WTC11 (cell line): ENCODE data around the gene MOB3A. TPM values are rescaled to one million over a fixed set of nuclear protein-coding genes. Genes with fewer than 3 reads are reported as not detected.
A peak's percentile ranks its signal among the peaks of the same experiment; 100 is the strongest.

Source experiments
- CREB1 ChIP-seq: sonication (generic); formaldehyde crosslinking; IDR thresholded peaks from 2 replicates; pipeline ENCODE4 v1.8.0; 2023; ENCODE audit warnings: mild to moderate bottlenecking, missing genetic modification reagents
- ELF4 ChIP-seq: sonication (generic); formaldehyde crosslinking; IDR thresholded peaks from 2 replicates; pipeline ENCODE4 v1.8.1; 2022; ENCODE audit warnings: low read depth, mild to moderate bottlenecking, moderate library complexity, missing genetic modification reagents
- ESRRA ChIP-seq: sonication (generic); formaldehyde crosslinking; IDR thresholded peaks from 2 replicates; pipeline ENCODE4 v1.8.1; 2022; ENCODE audit warnings: mild to moderate bottlenecking, missing genetic modification reagents, borderline replicate concordance
- ETV6 ChIP-seq: sonication (generic); formaldehyde crosslinking; IDR thresholded peaks from 2 replicates; pipeline ENCODE4 v1.8.1; 2022; ENCODE audit warnings: mild to moderate bottlenecking, missing genetic modification reagents
- GTF2I ChIP-seq: fragments of 250-450 bp; sonication (Bioruptor Pico); conservative IDR thresholded peaks from 2 replicates; pipeline ENCODE4 v1.4.0; 2021; ENCODE audit warnings: mild to moderate bottlenecking
- NFYB ChIP-seq: sonication (generic); formaldehyde crosslinking; conservative IDR thresholded peaks from 2 replicates; pipeline ENCODE4 v1.8.0; 2022; ENCODE audit warnings: low read depth, missing genetic modification reagents
- PRRX2 ChIP-seq: fragments of 250-450 bp; sonication (Bioruptor Pico); IDR thresholded peaks from 2 replicates; pipeline ENCODE4 v1.8.0; 2021; ENCODE audit warnings: mild to moderate bottlenecking
- RELA ChIP-seq: sonication (generic); formaldehyde crosslinking; IDR thresholded peaks from 2 replicates; pipeline ENCODE4 v1.8.1; 2022; ENCODE audit warnings: missing genetic modification reagents, mild to moderate bottlenecking, borderline replicate concordance
- SMAD3 ChIP-seq: sonication (generic); formaldehyde crosslinking; IDR thresholded peaks from 2 replicates; pipeline ENCODE4 v1.8.0; 2022; ENCODE audit warnings: missing genetic modification reagents, mild to moderate bottlenecking, borderline replicate concordance
- SP1 ChIP-seq: sonication (generic); formaldehyde crosslinking; conservative IDR thresholded peaks from 2 replicates; pipeline ENCODE4 v1.8.1; 2022; ENCODE audit warnings: missing genetic modification reagents
- ZBTB21 ChIP-seq: sonication (generic); formaldehyde crosslinking; IDR thresholded peaks from 2 replicates; pipeline ENCODE4 v1.8.1; 2023; ENCODE audit warnings: mild to moderate bottlenecking, missing genetic modification reagents, borderline replicate concordance
- ZNF219 ChIP-seq: sonication (generic); formaldehyde crosslinking; IDR thresholded peaks from 2 replicates; pipeline ENCODE4 v1.8.0; 2023; ENCODE audit warnings: missing genetic modification reagents, mild to moderate bottlenecking, borderline replicate concordance
- ZNF263 ChIP-seq: sonication (generic); formaldehyde crosslinking; IDR thresholded peaks from 2 replicates; pipeline ENCODE4 v1.8.1; 2022; ENCODE audit warnings: low read depth, mild to moderate bottlenecking, moderate library complexity, missing genetic modification reagents
- ZNF396 ChIP-seq: fragments of 250-450 bp; sonication (Bioruptor Pico); IDR thresholded peaks from 2 replicates; pipeline ENCODE4 v1.8.0; 2021; ENCODE audit warnings: mild to moderate bottlenecking, moderate library complexity, borderline replicate concordance
- ZNF416 ChIP-seq: fragments of 250-450 bp; sonication (Bioruptor Pico); IDR thresholded peaks from 2 replicates; pipeline ENCODE4 v1.9.0; 2021; ENCODE audit warnings: mild to moderate bottlenecking, inconsistent platforms
- ZNF423 ChIP-seq: fragments of 250-450 bp; sonication (Bioruptor Pico); IDR thresholded peaks from 2 replicates; pipeline ENCODE4 v2.1.2; 2022; ENCODE audit warnings: mild to moderate bottlenecking, moderate library complexity
- ZNF671 ChIP-seq: fragments of 250-450 bp; sonication (Bioruptor Pico); IDR thresholded peaks from 2 replicates; pipeline ENCODE4 v1.8.0; 2021; ENCODE audit warnings: mild to moderate bottlenecking
- total RNA-seq: library from RNA; stranded (reverse); gene quantifications from 3 replicates; pipeline ENCODE4 v1.2.3, GENCODE V29; 2021
- TF ChIP-seq, protein P1 (sequence below): sonication (generic); formaldehyde crosslinking; IDR thresholded peaks from 2 replicates; pipeline ENCODE4 v1.8.1; 2023; ENCODE audit warnings: mild to moderate bottlenecking, missing genetic modification reagents, moderate library complexity
- TF ChIP-seq, protein P2 (sequence below): sonication (generic); formaldehyde crosslinking; IDR thresholded peaks from 2 replicates; pipeline ENCODE4 v1.8.0; 2023; ENCODE audit warnings: missing genetic modification reagents, mild to moderate bottlenecking, borderline replicate concordance
- TF ChIP-seq, protein P3 (sequence below): sonication (generic); formaldehyde crosslinking; IDR thresholded peaks from 2 replicates; pipeline ENCODE4 v1.8.1; 2022; ENCODE audit warnings: mild to moderate bottlenecking, missing genetic modification reagents, moderate library complexity, borderline replicate concordance
- TF ChIP-seq, protein P4 (sequence below): sonication (generic); formaldehyde crosslinking; IDR thresholded peaks from 2 replicates; pipeline ENCODE4 v1.8.1; 2022; ENCODE audit warnings: missing genetic modification reagents, borderline replicate concordance
- TF ChIP-seq, protein P5 (sequence below): fragments of 200-600 bp; IDR thresholded peaks from 2 replicates; pipeline ENCODE4 v1.8.0; 2022; ENCODE audit warnings: antibody characterized with exemption
- TF ChIP-seq, protein P6 (sequence below): sonication (generic); formaldehyde crosslinking; IDR thresholded peaks from 2 replicates; pipeline ENCODE4 v1.8.1; 2023; ENCODE audit warnings: mild to moderate bottlenecking, missing genetic modification reagents, moderate library complexity
- TF ChIP-seq, protein P7 (sequence below): sonication (generic); formaldehyde crosslinking; IDR thresholded peaks from 2 replicates; pipeline ENCODE4 v1.8.0; 2022; ENCODE audit warnings: mild to moderate bottlenecking, missing genetic modification reagents
- TF ChIP-seq, protein P8 (sequence below): fragments of 250-450 bp; sonication (Bioruptor Pico); conservative IDR thresholded peaks from 2 replicates; pipeline ENCODE4 v1.9.0; 2021; ENCODE audit warnings: mild to moderate bottlenecking
- TF ChIP-seq, protein P9 (sequence below): fragments of 250-450 bp; sonication (Bioruptor Pico); IDR thresholded peaks from 2 replicates; pipeline ENCODE4 v1.9.0; 2021; ENCODE audit warnings: moderate library complexity, mild to moderate bottlenecking, inconsistent platforms, borderline replicate concordance

MOB3A gene
- total RNA-seq, 1 experiment from 2014 or later, result 8.1 TPM

DNA sequence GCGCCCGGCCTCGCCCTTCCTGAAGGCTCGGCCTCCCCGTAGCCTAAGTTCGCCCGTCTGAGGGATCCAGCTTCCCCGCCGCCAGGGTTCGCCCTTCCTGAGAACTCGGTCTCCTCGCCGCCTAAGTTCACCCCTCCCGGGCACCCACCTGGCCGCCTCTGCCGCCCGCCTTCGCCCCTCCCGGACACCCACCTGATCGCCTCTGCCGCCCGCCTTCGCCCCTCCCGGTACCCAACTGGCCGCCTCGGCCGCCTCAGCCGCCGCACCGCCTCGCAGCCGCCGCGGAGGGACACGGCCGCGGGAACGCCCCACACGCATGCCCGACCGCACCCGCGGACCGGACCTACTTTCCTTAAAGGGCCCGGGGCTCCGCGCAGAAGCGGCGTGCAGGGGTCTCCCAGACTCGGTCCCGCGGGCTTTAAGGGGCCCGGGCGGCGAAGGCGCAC, at the start of gene MOB3A (continued):
- TF ChIP-seq ZNF416 (CRISPR knock-in tag) (no peak), ZNF671 (CRISPR knock-in tag) (no peak), SP1 (CRISPR knock-in tag) (peak; percentile 86), PRRX2 (CRISPR knock-in tag) (peak; percentile 52; the same call in 1 of the 2 replicates), ETV6 (CRISPR knock-in tag) (peak; percentile 67), GTF2I (CRISPR knock-in tag) (no peak), ZNF423 (CRISPR knock-in tag) (no peak), CREB1 (CRISPR knock-in tag) (no peak), SMAD3 (no peak), RELA (0 out of 2 replicates have a peak, but pooled peaks have one; percentile 58), ESRRA (CRISPR knock-in tag) (peak; percentile 81; the same call in 1 of the 2 replicates), ZNF263 (CRISPR knock-in tag) (no peak), ELF4 (CRISPR knock-in tag) (no peak), NFYB (CRISPR knock-in tag) (no peak), ZNF396 (CRISPR knock-in tag) (no peak), ZNF219 (CRISPR knock-in tag) (no peak), ZBTB21 (0 out of 2 replicates have a peak, but pooled peaks have one; percentile 15)
- TF ChIP-seq, protein P1, sequence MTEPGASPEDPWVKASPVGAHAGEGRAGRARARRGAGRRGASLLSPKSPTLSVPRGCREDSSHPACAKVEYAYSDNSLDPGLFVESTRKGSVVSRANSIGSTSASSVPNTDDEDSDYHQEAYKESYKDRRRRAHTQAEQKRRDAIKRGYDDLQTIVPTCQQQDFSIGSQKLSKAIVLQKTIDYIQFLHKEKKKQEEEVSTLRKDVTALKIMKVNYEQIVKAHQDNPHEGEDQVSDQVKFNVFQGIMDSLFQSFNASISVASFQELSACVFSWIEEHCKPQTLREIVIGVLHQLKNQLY (CRISPR knock-in tag), result 0 out of 2 replicates have a peak, but pooled peaks have one; percentile 42
- TF ChIP-seq, protein P2, sequence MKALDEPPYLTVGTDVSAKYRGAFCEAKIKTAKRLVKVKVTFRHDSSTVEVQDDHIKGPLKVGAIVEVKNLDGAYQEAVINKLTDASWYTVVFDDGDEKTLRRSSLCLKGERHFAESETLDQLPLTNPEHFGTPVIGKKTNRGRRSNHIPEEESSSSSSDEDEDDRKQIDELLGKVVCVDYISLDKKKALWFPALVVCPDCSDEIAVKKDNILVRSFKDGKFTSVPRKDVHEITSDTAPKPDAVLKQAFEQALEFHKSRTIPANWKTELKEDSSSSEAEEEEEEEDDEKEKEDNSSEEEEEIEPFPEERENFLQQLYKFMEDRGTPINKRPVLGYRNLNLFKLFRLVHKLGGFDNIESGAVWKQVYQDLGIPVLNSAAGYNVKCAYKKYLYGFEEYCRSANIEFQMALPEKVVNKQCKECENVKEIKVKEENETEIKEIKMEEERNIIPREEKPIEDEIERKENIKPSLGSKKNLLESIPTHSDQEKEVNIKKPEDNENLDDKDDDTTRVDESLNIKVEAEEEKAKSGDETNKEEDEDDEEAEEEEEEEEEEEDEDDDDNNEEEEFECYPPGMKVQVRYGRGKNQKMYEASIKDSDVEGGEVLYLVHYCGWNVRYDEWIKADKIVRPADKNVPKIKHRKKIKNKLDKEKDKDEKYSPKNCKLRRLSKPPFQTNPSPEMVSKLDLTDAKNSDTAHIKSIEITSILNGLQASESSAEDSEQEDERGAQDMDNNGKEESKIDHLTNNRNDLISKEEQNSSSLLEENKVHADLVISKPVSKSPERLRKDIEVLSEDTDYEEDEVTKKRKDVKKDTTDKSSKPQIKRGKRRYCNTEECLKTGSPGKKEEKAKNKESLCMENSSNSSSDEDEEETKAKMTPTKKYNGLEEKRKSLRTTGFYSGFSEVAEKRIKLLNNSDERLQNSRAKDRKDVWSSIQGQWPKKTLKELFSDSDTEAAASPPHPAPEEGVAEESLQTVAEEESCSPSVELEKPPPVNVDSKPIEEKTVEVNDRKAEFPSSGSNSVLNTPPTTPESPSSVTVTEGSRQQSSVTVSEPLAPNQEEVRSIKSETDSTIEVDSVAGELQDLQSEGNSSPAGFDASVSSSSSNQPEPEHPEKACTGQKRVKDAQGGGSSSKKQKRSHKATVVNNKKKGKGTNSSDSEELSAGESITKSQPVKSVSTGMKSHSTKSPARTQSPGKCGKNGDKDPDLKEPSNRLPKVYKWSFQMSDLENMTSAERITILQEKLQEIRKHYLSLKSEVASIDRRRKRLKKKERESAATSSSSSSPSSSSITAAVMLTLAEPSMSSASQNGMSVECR, result peak; percentile 69; the same call in 1 of the 2 replicates
- TF ChIP-seq, protein P3, sequence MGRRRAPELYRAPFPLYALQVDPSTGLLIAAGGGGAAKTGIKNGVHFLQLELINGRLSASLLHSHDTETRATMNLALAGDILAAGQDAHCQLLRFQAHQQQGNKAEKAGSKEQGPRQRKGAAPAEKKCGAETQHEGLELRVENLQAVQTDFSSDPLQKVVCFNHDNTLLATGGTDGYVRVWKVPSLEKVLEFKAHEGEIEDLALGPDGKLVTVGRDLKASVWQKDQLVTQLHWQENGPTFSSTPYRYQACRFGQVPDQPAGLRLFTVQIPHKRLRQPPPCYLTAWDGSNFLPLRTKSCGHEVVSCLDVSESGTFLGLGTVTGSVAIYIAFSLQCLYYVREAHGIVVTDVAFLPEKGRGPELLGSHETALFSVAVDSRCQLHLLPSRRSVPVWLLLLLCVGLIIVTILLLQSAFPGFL (CRISPR knock-in tag), result no peak
- TF ChIP-seq, protein P4, sequence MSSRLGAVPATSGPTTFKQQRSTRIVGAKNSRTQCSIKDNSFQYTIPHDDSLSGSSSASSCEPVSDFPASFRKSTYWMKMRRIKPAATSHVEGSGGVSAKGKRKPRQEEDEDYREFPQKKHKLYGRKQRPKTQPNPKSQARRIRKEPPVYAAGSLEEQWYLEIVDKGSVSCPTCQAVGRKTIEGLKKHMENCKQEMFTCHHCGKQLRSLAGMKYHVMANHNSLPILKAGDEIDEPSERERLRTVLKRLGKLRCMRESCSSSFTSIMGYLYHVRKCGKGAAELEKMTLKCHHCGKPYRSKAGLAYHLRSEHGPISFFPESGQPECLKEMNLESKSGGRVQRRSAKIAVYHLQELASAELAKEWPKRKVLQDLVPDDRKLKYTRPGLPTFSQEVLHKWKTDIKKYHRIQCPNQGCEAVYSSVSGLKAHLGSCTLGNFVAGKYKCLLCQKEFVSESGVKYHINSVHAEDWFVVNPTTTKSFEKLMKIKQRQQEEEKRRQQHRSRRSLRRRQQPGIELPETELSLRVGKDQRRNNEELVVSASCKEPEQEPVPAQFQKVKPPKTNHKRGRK, result no peak
- TF ChIP-seq, protein P5, sequence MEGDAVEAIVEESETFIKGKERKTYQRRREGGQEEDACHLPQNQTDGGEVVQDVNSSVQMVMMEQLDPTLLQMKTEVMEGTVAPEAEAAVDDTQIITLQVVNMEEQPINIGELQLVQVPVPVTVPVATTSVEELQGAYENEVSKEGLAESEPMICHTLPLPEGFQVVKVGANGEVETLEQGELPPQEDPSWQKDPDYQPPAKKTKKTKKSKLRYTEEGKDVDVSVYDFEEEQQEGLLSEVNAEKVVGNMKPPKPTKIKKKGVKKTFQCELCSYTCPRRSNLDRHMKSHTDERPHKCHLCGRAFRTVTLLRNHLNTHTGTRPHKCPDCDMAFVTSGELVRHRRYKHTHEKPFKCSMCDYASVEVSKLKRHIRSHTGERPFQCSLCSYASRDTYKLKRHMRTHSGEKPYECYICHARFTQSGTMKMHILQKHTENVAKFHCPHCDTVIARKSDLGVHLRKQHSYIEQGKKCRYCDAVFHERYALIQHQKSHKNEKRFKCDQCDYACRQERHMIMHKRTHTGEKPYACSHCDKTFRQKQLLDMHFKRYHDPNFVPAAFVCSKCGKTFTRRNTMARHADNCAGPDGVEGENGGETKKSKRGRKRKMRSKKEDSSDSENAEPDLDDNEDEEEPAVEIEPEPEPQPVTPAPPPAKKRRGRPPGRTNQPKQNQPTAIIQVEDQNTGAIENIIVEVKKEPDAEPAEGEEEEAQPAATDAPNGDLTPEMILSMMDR, result no peak
- TF ChIP-seq, protein P6, sequence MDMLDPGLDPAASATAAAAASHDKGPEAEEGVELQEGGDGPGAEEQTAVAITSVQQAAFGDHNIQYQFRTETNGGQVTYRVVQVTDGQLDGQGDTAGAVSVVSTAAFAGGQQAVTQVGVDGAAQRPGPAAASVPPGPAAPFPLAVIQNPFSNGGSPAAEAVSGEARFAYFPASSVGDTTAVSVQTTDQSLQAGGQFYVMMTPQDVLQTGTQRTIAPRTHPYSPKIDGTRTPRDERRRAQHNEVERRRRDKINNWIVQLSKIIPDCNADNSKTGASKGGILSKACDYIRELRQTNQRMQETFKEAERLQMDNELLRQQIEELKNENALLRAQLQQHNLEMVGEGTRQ (CRISPR knock-in tag), result peak; percentile 39; the same call in 1 of the 2 replicates
- TF ChIP-seq, protein P7, sequence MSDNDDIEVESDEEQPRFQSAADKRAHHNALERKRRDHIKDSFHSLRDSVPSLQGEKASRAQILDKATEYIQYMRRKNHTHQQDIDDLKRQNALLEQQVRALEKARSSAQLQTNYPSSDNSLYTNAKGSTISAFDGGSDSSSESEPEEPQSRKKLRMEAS (CRISPR knock-in tag), result peak; percentile 68; the same call in 1 of the 2 replicates
- TF ChIP-seq, protein P8, sequence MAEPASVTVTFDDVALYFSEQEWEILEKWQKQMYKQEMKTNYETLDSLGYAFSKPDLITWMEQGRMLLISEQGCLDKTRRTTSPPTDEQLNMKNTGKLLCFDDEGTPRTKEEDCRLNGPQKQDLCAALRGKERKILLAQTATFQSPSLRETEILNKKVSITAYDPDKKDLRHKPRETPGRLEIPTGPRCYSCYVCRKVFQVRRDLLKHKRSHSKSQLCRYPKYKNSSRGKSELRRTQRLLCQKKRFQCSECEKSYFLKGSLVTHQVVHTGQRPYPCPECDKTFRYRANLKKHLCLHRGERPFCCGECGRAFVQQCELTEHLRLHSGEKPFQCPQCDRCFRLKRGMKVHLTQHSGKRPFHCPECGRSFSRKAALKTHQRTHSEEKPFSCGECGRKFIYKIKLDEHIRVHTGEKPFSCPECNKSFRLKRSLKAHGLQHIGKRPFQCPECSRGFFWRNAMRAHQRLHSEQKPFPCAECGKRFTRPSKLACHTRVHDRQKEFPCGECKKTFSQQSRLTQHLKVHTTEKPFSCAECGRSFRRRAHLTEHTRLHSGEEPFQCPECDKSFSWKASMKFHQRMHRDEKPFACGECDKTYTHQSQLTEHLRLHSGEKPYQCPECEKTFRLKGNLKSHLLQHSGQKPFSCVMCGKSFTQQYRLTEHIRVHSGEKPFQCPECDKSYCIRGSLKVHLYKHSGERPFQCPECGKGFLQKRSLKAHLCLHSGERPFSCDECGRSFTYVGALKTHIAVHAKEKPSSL, result no peak
- TF ChIP-seq, protein P9, sequence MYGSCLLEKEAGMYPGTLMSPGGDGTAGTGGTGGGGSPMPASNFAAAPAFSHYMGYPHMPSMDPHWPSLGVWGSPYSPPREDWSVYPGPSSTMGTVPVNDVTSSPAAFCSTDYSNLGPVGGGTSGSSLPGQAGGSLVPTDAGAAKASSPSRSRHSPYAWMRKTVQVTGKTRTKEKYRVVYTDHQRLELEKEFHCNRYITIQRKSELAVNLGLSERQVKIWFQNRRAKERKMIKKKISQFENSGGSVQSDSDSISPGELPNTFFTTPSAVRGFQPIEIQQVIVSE, result no peak
